ENCODE results near the gene LGR5.
"Not testable (repeated sequence)": the region's sequence is repeated elsewhere in the genome, so short reads cannot be mapped to it uniquely, and the experiment has no call there.

Gene LGR5

GRCh38 chr12:71475280-71475679 lies 35.7 kb downstream of the LGR5 start:
- no peak for DNase-seq

GRCh38 chr12:71476513-71476912 lies 36.9 kb downstream of the LGR5 start:
- DNase-seq, result no peak

DNA sequence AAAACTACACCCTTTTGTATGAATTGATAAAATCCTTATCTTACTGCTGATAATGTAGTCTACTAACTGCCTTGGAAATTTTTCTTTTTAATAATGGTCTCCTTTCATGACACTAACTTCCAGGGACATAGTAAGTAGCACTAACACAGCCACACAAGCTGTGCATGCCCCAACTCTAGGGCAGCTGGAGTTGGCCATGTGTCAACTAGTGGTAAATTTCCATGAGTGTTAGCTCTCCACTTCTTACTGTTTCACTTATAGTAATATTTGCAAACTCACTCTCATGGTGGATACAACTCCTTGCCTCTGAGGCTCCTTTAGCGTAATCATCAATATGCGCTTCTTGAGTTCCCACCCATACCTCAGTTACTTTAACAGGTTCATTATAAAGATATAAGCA lies 38.0 kb downstream of the LGR5 start:
- no peak for DNase-seq

DNA sequence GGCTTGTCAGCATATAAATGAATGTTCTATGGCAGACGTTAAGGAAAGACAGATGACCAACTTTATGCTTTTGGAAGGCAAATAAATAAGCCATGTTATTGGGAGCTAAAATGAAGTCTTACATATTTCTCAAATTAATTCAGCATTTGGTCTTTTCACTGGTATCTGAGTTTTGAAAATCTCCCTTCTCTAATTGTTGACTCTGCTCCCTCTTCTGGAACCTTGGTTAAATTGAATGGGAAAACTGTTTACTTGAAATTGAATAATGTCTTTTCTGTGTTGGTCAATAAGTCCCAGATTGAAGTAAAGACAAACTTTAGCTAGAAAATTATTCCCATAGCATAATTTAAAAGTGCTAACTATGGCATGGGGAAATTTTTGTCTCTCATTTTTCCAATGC lies 38.7 kb downstream of the LGR5 start:
- no peak for DNase-seq

GRCh38 chr12:71484272-71484905 lies 44.8 kb downstream of the LGR5 start:
- no peak for DNase-seq

GRCh38 chr12:71490844-71491243 lies 51.2 kb downstream of the LGR5 start:
- DNase-seq, result not testable (repeated sequence)

DNA sequence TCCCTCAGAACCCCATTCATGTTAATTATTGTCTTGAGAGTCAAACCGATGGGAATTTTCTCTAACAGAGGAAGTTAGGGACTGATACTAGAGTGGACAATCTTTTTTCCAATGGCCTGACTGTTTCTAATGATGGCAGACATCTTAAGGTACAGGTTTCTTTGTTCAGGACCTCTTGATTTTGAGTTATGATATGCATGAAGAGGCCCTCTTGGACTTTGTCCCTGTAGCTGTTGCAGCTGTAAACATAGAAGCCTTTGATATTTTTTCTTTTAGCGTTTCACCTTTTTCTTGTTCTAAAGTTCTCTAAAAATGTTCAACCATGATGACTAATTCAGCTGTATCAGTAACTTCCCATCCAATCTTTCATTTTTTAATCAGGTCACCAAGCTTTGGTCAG lies 53.0 kb downstream of the LGR5 start:
- DNase-seq, result no peak

- no peak for DNase-seq
Observed at GRCh38 chr12:71499834-71500233, 60.2 kb downstream of the LGR5 start.

GRCh38 chr12:71503579-71504391 lies 64.2 kb downstream of the LGR5 start:
- DNase-seq, result no peak

GRCh38 chr12:71504476-71504875 lies 64.9 kb downstream of the LGR5 start:
- no peak for DNase-seq

DNA sequence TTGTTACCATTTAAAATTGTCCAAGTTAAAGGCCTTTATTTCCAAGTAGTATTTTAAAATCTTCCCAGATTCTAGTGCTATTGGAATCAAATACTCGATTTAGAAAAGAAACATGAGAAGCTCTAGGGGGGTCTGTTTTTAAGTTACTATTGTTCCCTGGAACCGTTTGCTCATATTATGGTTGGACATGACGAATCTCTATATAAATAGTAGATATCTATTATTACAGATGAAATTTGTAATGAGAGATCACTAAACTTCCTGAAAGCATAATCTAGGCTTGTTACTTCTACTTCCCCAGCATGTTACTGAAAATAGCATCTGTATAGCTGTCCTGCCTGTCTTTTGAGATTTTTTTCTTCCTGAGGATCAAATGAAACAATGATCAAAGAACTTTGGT lies 70.1 kb downstream of the LGR5 start:
- no peak for DNase-seq

DNA sequence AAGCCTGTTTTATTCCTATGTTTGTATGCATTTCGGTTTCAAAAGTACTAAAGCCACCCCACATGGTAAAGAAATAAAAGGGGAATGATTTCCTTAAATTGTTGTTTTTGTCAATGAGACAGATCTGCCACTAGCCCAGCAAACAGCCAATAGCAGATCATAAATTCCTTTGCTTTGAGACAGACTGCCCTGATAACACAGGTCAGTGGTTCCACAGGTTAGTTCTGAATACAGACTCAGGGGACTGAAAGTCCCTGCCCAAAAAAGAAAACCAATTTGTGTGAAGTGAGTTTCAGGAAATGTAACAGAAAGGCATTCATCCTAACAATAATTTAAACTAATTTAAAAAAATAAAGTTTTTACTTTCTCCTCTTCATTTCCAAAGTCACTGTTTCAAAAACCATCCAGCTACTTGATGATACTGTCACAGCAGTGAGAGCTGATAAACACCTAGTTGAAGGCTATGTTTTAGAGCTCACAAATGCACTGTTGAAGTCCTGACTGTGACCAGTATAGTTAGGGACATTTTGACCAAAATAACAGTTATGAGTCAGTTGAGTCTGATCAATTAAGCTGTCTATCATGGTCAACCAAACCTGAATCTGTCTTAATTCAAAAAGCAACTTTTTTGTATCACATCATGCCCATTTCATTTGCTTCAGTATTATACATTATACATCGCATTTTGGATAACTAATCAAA lies 77.7 kb downstream of the LGR5 start:
- no peak for DNase-seq

DNA sequence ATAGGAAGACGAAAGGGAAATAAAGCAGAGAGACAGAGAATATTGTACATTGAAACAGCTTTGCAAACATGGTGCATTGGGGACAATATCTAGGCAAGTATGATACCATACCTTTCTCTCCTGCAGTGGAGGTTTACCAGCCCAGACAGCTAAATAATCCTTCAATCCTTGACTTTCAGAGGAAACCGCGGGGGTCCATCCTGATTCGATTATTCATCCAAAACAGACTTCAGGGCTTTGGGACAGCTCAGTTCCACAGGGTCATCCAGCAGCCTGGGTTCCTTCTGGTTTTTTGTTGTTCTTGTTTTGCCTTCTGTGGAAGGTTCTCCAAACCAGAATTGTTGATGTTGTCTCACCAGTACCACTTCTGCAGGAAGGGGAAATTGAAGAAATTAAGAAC lies 81.5 kb downstream of the LGR5 start:
- no peak for DNase-seq

- no peak for DNase-seq
Observed at GRCh38 chr12:71524626-71525025, 85.0 kb downstream of the LGR5 start.

GRCh38 chr12:71533703-71534102 lies 94.1 kb downstream of the LGR5 start:
- no peak for DNase-seq

GRCh38 chr12:71536279-71536938 lies 96.8 kb downstream of the LGR5 start:
- no peak for DNase-seq

DNA sequence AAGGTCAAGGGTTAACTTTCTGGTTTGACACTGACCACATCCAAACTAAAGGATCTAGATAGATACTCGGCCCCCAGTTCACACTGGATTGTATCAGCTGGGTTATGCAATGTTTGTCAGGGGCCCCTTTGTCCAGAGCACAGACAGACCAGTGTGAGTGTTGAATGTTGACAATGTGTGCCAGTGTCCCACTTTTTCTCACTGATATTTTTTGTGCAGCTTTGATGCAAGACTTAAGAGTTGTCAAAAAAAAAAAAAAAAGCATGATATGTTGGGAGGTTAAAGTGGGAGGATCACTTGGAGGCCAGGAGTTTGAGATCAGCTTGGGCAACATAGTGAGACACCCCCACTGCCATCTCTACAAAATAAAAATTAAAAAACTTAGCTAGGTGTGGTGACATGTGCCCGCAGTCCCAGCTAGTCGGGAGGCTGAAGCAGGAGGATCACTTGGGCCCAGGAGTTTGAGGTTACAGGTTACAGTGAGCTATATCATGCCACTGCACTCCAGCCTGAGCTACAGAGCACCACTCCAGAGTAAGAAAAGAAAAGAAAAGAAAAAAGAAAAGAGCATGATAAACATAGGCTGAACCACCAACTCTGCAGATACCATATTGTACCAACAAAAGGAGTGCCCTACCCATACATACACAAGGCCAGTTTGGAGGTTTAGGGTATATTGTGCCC lies 97.5 kb downstream of the LGR5 start:
- no peak for DNase-seq

DNA sequence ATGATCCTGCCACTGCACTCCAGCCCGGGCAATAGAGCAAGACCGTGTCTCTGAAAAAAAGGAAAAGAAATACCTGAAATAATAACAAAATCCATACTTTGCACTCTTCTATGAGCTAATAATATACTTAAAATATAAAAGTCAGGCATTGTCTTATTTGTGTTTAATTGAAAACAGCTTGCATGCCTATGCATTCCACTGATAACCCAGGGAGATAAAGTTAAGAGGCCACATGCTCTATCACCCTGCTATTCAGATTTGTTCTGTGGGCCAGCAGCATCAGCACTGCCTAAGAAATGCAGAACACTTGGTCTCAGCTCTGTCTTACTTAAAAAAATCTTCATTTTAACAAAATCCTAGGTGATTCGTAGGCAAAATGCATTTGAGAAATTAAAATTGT lies 99.2 kb downstream of the LGR5 start:
- no peak for DNase-seq

DNA sequence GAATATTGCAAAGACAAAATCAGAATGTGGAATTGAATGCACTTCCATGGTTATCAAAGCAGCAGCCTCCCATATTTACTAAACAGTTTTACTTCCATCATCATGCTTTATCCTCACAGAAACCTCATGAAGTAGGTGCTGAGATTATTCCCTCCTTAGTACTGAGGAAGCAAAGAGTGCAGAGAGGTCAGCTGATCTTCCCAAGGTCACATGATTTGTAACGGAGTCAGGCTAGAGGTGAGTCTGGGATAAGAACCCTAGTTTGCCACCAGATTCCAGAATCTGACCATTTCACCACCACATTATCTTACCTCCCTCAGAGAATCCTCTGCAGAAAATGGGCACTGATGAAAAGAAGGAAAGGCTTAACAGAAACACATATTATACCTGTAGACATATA lies 102.0 kb downstream of the LGR5 start:
- no peak for DNase-seq

DNA sequence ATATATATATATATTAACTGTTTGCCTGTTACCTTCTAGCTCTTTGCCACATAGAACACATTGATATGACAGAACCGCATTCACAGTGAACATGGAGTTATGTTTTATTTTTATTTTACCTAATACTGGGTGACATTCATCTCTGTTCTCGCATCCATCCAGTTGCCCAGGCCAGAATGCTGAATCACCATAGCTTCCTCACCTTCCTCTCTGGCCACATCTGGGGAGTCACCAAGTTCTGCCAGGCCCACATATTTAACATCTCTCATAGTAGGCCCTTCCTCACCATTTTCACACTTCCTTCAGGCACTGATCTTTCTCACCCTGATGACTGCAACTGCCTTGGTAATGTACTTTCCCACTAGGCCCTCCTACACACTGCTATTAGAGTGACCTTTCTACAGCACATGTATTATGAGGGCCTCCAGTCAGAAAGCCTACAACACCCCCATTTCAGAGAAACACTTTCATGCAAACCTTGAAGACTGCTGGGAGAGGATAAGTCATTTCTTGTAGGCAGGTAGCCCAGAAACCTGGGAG lies 106.8 kb downstream of the LGR5 start:
- no peak for DNase-seq

DNA sequence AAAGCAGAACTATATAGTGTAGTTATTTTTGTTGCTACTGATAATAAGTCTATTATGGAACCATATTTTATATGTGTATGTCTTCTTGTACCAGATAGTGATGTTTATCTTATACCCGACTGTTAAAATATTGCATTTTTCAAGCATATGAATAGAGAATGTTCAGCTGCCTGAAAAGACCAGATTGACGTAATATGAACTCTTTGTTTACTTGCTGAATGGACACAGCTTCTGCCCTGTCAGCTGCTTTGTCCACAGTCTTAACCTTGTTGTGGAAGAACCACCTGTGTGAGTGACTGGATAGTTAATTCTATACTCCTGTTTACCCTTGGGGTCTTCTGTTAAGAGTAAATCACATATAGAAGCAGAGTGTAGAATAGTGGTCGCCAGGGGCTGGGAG lies 109.3 kb downstream of the LGR5 start:
- no peak for DNase-seq

GRCh38 chr12:71551529-71551928 lies 111.9 kb downstream of the LGR5 start:
- no peak for DNase-seq

Data from activated CD8-positive, alpha-beta memory T cell treated with anti-CD3 and anti-CD28 coated beads, Interleukin-2, amount 50 U/mL, for 4 hours (primary cell).